HUES48 (cell line): ENCODE results near the gene FAM43A.

Experiments
- H3K27ac ChIP-seq: one replicate; pipeline ENCODE4 v1.7.0; 2013; ENCODE audit warnings: low read depth, low read length, inconsistent platforms
- H3K27me3 ChIP-seq: 2 replicates; pipeline ENCODE4 v1.6.1; 2013; ENCODE audit warnings: mild to moderate bottlenecking, low read length; ENCODE audit not compliant: control insufficient read depth, insufficient read depth
- H3K36me3 ChIP-seq: 2 replicates; pipeline ENCODE4 v1.6.1; 2013; ENCODE audit warnings: low read length; ENCODE audit not compliant: control insufficient read depth, insufficient read depth
- H3K4me1 ChIP-seq: 2 replicates; pipeline ENCODE4 v1.6.1; 2013; ENCODE audit warnings: mild to moderate bottlenecking, low read length; ENCODE audit not compliant: control insufficient read depth, insufficient read depth
- H3K4me3 ChIP-seq: 2 replicates; pipeline ENCODE4 v1.5.1; 2013; ENCODE audit warnings: mild to moderate bottlenecking, low read depth, low read length
- H3K9ac ChIP-seq: 2 replicates; pipeline ENCODE4 v1.6.1; 2013; ENCODE audit warnings: mild to moderate bottlenecking, low read depth, low read length, moderate library complexity
- H3K9me3 ChIP-seq: 2 replicates; pipeline ENCODE4 v1.6.1; 2013; ENCODE audit warnings: low read length; ENCODE audit not compliant: control insufficient read depth, insufficient read depth

The FAM43A gene

GRCh38 chr3:194688946-194689345, 3.3 kb downstream of the FAM43A start:
- Histone ChIP-seq H3K9ac (no peak overlapping the region), H3K27ac (peak overlapping the region; percentile 80), H3K4me3 (no peak overlapping the region; the same call in 1 of the 2 replicates), H3K27me3 (peaks cover 32% of the 10 kb centered on the region), H3K36me3 (no peaks in the 10 kb centered on the region), H3K4me1 (peaks cover 18% of the 10 kb centered on the region), H3K9me3 (no peaks in the 10 kb centered on the region)

GRCh38 chr3:194689493-194689944, 3.8 kb downstream of the FAM43A start:
- H3K9ac ChIP-seq, result no peak overlapping the region
- peaks cover 31% of the 10 kb centered on the region for H3K27me3 ChIP-seq
- no peaks in the 10 kb centered on the region for H3K36me3 ChIP-seq
- no peak overlapping the region for H3K4me3 ChIP-seq
- peak overlapping the region; percentile 80 for H3K27ac ChIP-seq
- H3K4me1 ChIP-seq, result peaks cover 18% of the 10 kb centered on the region
- H3K9me3 ChIP-seq, result no peaks in the 10 kb centered on the region

GRCh38 chr3:194690501-194691372, 5.1 kb downstream of the FAM43A start:
- Histone ChIP-seq H3K4me3 (no peak overlapping the region), H3K4me1 (peaks cover 15% of the 10 kb centered on the region), H3K36me3 (no peaks in the 10 kb centered on the region), H3K9me3 (no peaks in the 10 kb centered on the region), H3K9ac (no peak overlapping the region), H3K27ac (no peak overlapping the region), H3K27me3 (peaks cover 19% of the 10 kb centered on the region)

- no peak overlapping the region for H3K9ac ChIP-seq
- H3K27me3 ChIP-seq, result peaks cover 9% of the 10 kb centered on the region
- H3K4me1 ChIP-seq, result peaks cover 15% of the 10 kb centered on the region
- H3K4me3 ChIP-seq, result no peak overlapping the region
- H3K27ac ChIP-seq, result no peak overlapping the region
- no peaks in the 10 kb centered on the region for H3K36me3 ChIP-seq
- H3K9me3 ChIP-seq, result no peaks in the 10 kb centered on the region
Measured at GRCh38 chr3:194691481-194692283, 6.0 kb downstream of the FAM43A start.

GRCh38 chr3:194696702-194697101, 11.0 kb downstream of the FAM43A start:
- H3K9me3 ChIP-seq, result no peaks in the 10 kb centered on the region
- H3K27me3 ChIP-seq, result no peaks in the 10 kb centered on the region
- H3K9ac ChIP-seq, result no peak overlapping the region
- no peaks in the 10 kb centered on the region for H3K36me3 ChIP-seq
- no peaks in the 10 kb centered on the region for H3K4me1 ChIP-seq
- no peak overlapping the region for H3K27ac ChIP-seq
- no peak overlapping the region for H3K4me3 ChIP-seq

- H3K4me3 ChIP-seq, result no peak overlapping the region
- H3K27me3 ChIP-seq, result no peaks in the 10 kb centered on the region
- H3K4me1 ChIP-seq, result peaks cover 11% of the 10 kb centered on the region
- no peaks in the 10 kb centered on the region for H3K36me3 ChIP-seq
- H3K9ac ChIP-seq, result no peak overlapping the region
- no peak overlapping the region for H3K27ac ChIP-seq
- no peaks in the 10 kb centered on the region for H3K9me3 ChIP-seq
Measured at GRCh38 chr3:194702545-194702944, 16.9 kb downstream of the FAM43A start.

- Histone ChIP-seq H3K36me3 (no peaks in the 10 kb centered on the region), H3K4me1 (peaks cover 11% of the 10 kb centered on the region), H3K9me3 (no peaks in the 10 kb centered on the region), H3K27ac (no peak overlapping the region), H3K4me3 (no peak overlapping the region), H3K27me3 (no peaks in the 10 kb centered on the region), H3K9ac (no peak overlapping the region)
Measured at GRCh38 chr3:194705227-194705626, 19.5 kb downstream of the FAM43A start.

GRCh38 chr3:194705761-194706160, 20.1 kb downstream of the FAM43A start:
- Histone ChIP-seq H3K27me3 (no peaks in the 10 kb centered on the region), H3K36me3 (no peaks in the 10 kb centered on the region), H3K9me3 (no peaks in the 10 kb centered on the region), H3K27ac (no peak overlapping the region), H3K4me3 (no peak overlapping the region), H3K9ac (no peak overlapping the region), H3K4me1 (peaks cover 11% of the 10 kb centered on the region)

GRCh38 chr3:194707147-194707540, 21.5 kb downstream of the FAM43A start:
- H3K27me3 ChIP-seq, result no peaks in the 10 kb centered on the region

GRCh38 chr3:194711286-194711685, 25.6 kb downstream of the FAM43A start:
- Histone ChIP-seq H3K4me3 (no peak overlapping the region), H3K36me3 (no peaks in the 10 kb centered on the region), H3K9ac (no peak overlapping the region), H3K4me1 (peaks cover 10% of the 10 kb centered on the region), H3K9me3 (no peaks in the 10 kb centered on the region), H3K27me3 (no peaks in the 10 kb centered on the region), H3K27ac (no peak overlapping the region)

More at GRCh38 chr3:194707147-194707540, 21.5 kb downstream of the FAM43A start:
- no peak overlapping the region for H3K27ac ChIP-seq
- H3K9ac ChIP-seq, result no peak overlapping the region
- H3K4me3 ChIP-seq, result no peak overlapping the region
- peaks cover 11% of the 10 kb centered on the region for H3K4me1 ChIP-seq
- H3K36me3 ChIP-seq, result no peaks in the 10 kb centered on the region
- H3K9me3 ChIP-seq, result no peaks in the 10 kb centered on the region

- H3K9ac ChIP-seq, result no peak overlapping the region
- no peak overlapping the region for H3K4me3 ChIP-seq
- no peak overlapping the region for H3K27ac ChIP-seq
- peaks cover 4% of the 10 kb centered on the region; the same call in 1 of the 2 replicates for H3K4me1 ChIP-seq
- H3K27me3 ChIP-seq, result no peaks in the 10 kb centered on the region
- no peaks in the 10 kb centered on the region for H3K36me3 ChIP-seq
- no peaks in the 10 kb centered on the region for H3K9me3 ChIP-seq
Measured at GRCh38 chr3:194711913-194712312, 26.2 kb downstream of the FAM43A start.
